H1 (cell line): Measurements from ENCODE around the gene MAP1B. TPM values are rescaled to one million over a fixed set of nuclear protein-coding genes. Genes with fewer than 3 reads are reported as not detected.

Source experiments
- CTCF ChIA-PET: fragments of 300-600 bp; sonication (Branson Sonifier 250); formaldehyde crosslinking; loops from one replicate; lab custom pipeline; 2021; ENCODE audit not compliant: partially characterized antibody; lab: Charles Lee
- POLR2A ChIA-PET: fragments of 300-600 bp; sonication (Branson Sonifier 250); formaldehyde crosslinking; loops from one replicate; lab custom pipeline; 2021; ENCODE audit warnings: inconsistent platforms; ENCODE audit not compliant: partially characterized antibody; lab: Charles Lee
- DNase-seq, 2 experiments: peaks; one replicate each; pipeline versions ENCODE4 v3.0.0 to v3.0.0-alpha.2; 2010 to 2022; ENCODE audit warnings: low spot score in 2 of 2, low read depth in 1 of 2, mixed read lengths in 1 of 2
- FAIRE-seq: peaks from 2 replicates; lab custom pipeline; 2011; peaks lifted over from hg19 to GRCh38; lab: Jason Lieb, UNC
- H2AFZ ChIP-seq: 2 replicates; pipeline ENCODE4 v1.8.1; 2012; ENCODE audit warnings: low read length, inconsistent platforms
- H2AK5ac ChIP-seq: 2 replicates; pipeline ENCODE4 v1.6.1; 2013; ENCODE audit warnings: low read depth, low read length
- H2BK120ac ChIP-seq: replicated peaks from 2 replicates; pipeline ENCODE3; 2013; ENCODE audit warnings: low read depth, low read length, inconsistent platforms
- H2BK12ac ChIP-seq: 2 replicates; pipeline ENCODE4 v1.6.1; 2013; ENCODE audit warnings: low read depth, low read length
- H2BK15ac ChIP-seq: 2 replicates; pipeline ENCODE4 v1.6.1; 2013; ENCODE audit warnings: low read length
- H2BK20ac ChIP-seq: 2 replicates; pipeline ENCODE4 v1.6.1; 2013; ENCODE audit warnings: low read length
- H2BK5ac ChIP-seq: 2 replicates; pipeline ENCODE4 v1.6.1; 2013; ENCODE audit warnings: low read depth, low read length
- H3K14ac ChIP-seq: 2 replicates; pipeline ENCODE4 v1.6.1; 2013; ENCODE audit warnings: inconsistent platforms; ENCODE audit not compliant: insufficient read length
- H3K18ac ChIP-seq: 2 replicates; pipeline ENCODE4 v1.6.1; 2013; ENCODE audit warnings: low read length; ENCODE audit errors: extremely low read depth
- H3K23ac ChIP-seq: 2 replicates; pipeline ENCODE4 v1.6.1; 2013; ENCODE audit warnings: inconsistent platforms; ENCODE audit not compliant: insufficient read length
- H3K23me2 ChIP-seq: 2 replicates; pipeline ENCODE4 v1.6.1; 2013; ENCODE audit warnings: low read depth, low read length
- H3K27ac ChIP-seq: 2 replicates; pipeline ENCODE4 v1.6.1; 2011; ENCODE audit warnings: low read depth, low read length, inconsistent platforms
- H3K27me3 ChIP-seq, 4 experiments: replicated peaks in 1 of 4; 1 replicate in 1 of 4; 2 replicates in 3 of 4; pipeline versions ENCODE4 v1.6.1 to v1.8.1; 2011 to 2013; ENCODE audit warnings: low read length in 3 of 4, mild to moderate bottlenecking in 3 of 4, inconsistent platforms in 2 of 4, mixed read lengths in 2 of 4, moderate library complexity in 1 of 4; ENCODE audit not compliant: control insufficient read depth in 3 of 4, insufficient read depth in 3 of 4; ENCODE audit errors: extremely low read depth in 1 of 4
- H3K36me3 ChIP-seq, 4 experiments: 2 replicates each; pipeline versions ENCODE4 v1.6.1 to v1.8.1; 2011 to 2013; ENCODE audit warnings: mild to moderate bottlenecking in 4 of 4, low read length in 3 of 4, moderate library complexity in 2 of 4, control low read depth in 1 of 4, inconsistent platforms in 1 of 4; ENCODE audit not compliant: insufficient read depth in 4 of 4, control insufficient read depth in 2 of 4
- H3K4ac ChIP-seq: replicated peaks from 2 replicates; pipeline ENCODE3; 2013; ENCODE audit warnings: low read length, low read depth, mixed read lengths, inconsistent platforms; ENCODE audit not compliant: insufficient read length
- H3K4me1 ChIP-seq, 4 experiments: replicated peaks in 1 of 4; 1 replicate in 1 of 4; 2 replicates in 3 of 4; pipeline versions ENCODE4 v1.6.1 to v1.8.1; 2011 to 2013; ENCODE audit warnings: low read length in 3 of 4, inconsistent platforms in 2 of 4, mixed read lengths in 1 of 4; ENCODE audit not compliant: insufficient read depth in 4 of 4, control insufficient read depth in 3 of 4
- H3K4me2 ChIP-seq, 2 experiments: 2 replicates each; pipeline versions ENCODE4 v1.6.1 to v1.8.1; 2011 to 2013; ENCODE audit warnings: low read depth in 2 of 2, low read length in 2 of 2, control low read depth in 1 of 2, inconsistent platforms in 1 of 2, mild to moderate bottlenecking in 1 of 2; ENCODE audit not compliant: insufficient read depth in 1 of 2
- H3K4me3 ChIP-seq, 4 experiments: fragments of 200-600, 300-600 bp in 1 of 4; sonication (generic), shearing (Covaris generic), sonication (Bioruptor Twin) in 1 of 4; 2 replicates each; pipeline versions ENCODE4 v1.5.1 to v1.8.1; 2011 to 2016; ENCODE audit warnings: low read length in 4 of 4, low read depth in 3 of 4, control low read depth in 2 of 4, inconsistent platforms in 2 of 4, mild to moderate bottlenecking in 2 of 4, mixed read lengths in 1 of 4, moderate library complexity in 1 of 4; ENCODE audit not compliant: insufficient read depth in 2 of 4; ENCODE audit errors: extremely low read depth in 1 of 4
- H3K56ac ChIP-seq: replicated peaks from 2 replicates; pipeline ENCODE3; 2013; ENCODE audit warnings: low read depth, mild to moderate bottlenecking, mixed read lengths, low read length, inconsistent platforms; ENCODE audit not compliant: insufficient read length
- H3K79me1 ChIP-seq: 2 replicates; pipeline ENCODE4 v1.6.1; 2013; ENCODE audit warnings: low read depth, low read length, control low read depth
- H3K79me2 ChIP-seq, 2 experiments: 2 replicates each; pipeline versions ENCODE4 v1.6.1 to v1.8.1; 2012 to 2013; ENCODE audit warnings: low read length in 2 of 2, mild to moderate bottlenecking in 2 of 2, inconsistent platforms in 1 of 2; ENCODE audit not compliant: insufficient read depth in 2 of 2, control insufficient read depth in 1 of 2
- H3K9ac ChIP-seq, 4 experiments: replicated peaks in 1 of 4; 1 replicate in 1 of 4; 2 replicates in 3 of 4; pipeline versions ENCODE4 v1.6.1 to v1.8.1; 2011 to 2013; ENCODE audit warnings: low read depth in 3 of 4, low read length in 3 of 4, control low read depth in 2 of 4, mild to moderate bottlenecking in 2 of 4, moderate library complexity in 2 of 4, inconsistent platforms in 1 of 4; ENCODE audit errors: extremely low read depth in 1 of 4
- H3K9me3 ChIP-seq, 2 experiments: 2 replicates each; pipeline versions ENCODE4 v1.6.1 to v1.8.1; 2012 to 2013; ENCODE audit warnings: mild to moderate bottlenecking in 2 of 2, moderate library complexity in 2 of 2, control low read depth in 1 of 2, inconsistent platforms in 1 of 2, low read depth in 1 of 2, low read length in 1 of 2, mixed read lengths in 1 of 2; ENCODE audit not compliant: insufficient read depth in 2 of 2
- H4K20me1 ChIP-seq, 2 experiments: replicated peaks in 1 of 2; 2 replicates each; pipeline versions ENCODE3 to v1.8.1; 2011 to 2013; ENCODE audit warnings: inconsistent platforms in 2 of 2, low read length in 2 of 2, mild to moderate bottlenecking in 1 of 2; ENCODE audit not compliant: insufficient read depth in 2 of 2, control insufficient read depth in 1 of 2
- H4K5ac ChIP-seq: 2 replicates; pipeline ENCODE4 v1.6.1; 2013; ENCODE audit warnings: low read length, low read depth, mixed read lengths, inconsistent platforms; ENCODE audit not compliant: insufficient read length
- H4K8ac ChIP-seq: 2 replicates; pipeline ENCODE4 v1.8.0; 2013; ENCODE audit warnings: mild to moderate bottlenecking, moderate library complexity, low read length, inconsistent platforms; ENCODE audit not compliant: insufficient read depth; ENCODE audit errors: extremely low read depth
- H4K91ac ChIP-seq: replicated peaks from 2 replicates; pipeline ENCODE3; 2013; ENCODE audit warnings: low read length, mixed read lengths, inconsistent platforms; ENCODE audit not compliant: insufficient read length
- HDAC2 ChIP-seq, 2 experiments: fragments of 300-600 bp in 1 of 2; sonication (generic) in 1 of 2; IDR thresholded peaks; 2 replicates each; pipeline ENCODE4 v1.6.1; 2011 to 2012; ENCODE audit warnings: low read depth in 2 of 2, low read length in 2 of 2, mild to moderate bottlenecking in 2 of 2, moderate library complexity in 2 of 2, borderline replicate concordance in 1 of 2, inconsistent platforms in 1 of 2
- SAP30 ChIP-seq: fragments of 300-600 bp; sonication (generic); IDR thresholded peaks from 2 replicates; pipeline ENCODE4 v1.7.1; 2012; ENCODE audit warnings: low read length, moderate library complexity, mild to moderate bottlenecking, inconsistent platforms; ENCODE audit not compliant: insufficient read depth, insufficient replicate concordance
- TEAD4 ChIP-seq: IDR thresholded peaks from 2 replicates; pipeline ENCODE4 v1.6.1; 2012; ENCODE audit warnings: low read depth, low read length, inconsistent platforms, mixed read lengths
- ZNF274 ChIP-seq: IDR thresholded peaks from 2 replicates; pipeline ENCODE4 v1.7.0; 2012; ENCODE audit warnings: low read length, borderline replicate concordance; ENCODE audit errors: extremely low read depth
- WGBS, 2 experiments: shearing (Covaris generic) in 1 of 2; methylation state at CpG; one replicate each; pipeline versions ENCODE4 v1.1.6 to v1.1.7; 2013 to 2015; ENCODE audit warnings: low lambda C conversion rate in 2 of 2, mixed read lengths in 2 of 2, inconsistent platforms in 1 of 2, low coverage in 1 of 2, missing lambda C conversion rate in 1 of 2; ENCODE audit not compliant: insufficient replicate concordance in 2 of 2, insufficient coverage in 1 of 2, insufficient read length in 1 of 2; ENCODE audit errors: extremely low coverage in 1 of 2, missing lambda C conversion rate in 1 of 2; 5-methylcytosine and 5-hydroxymethylcytosine counted together
- polyA plus RNA-seq, 7 experiments: library from polyadenylated mRNA; depleted of rRNA in 3 of 7; stranded (reverse) in 5 of 7; unstranded in 2 of 7; fragments of >200 nt in 5 of 7; fragments of 200-250 nt in 2 of 7; gene quantifications; 1 replicate in 5 of 7; 2 replicates in 1 of 7; 4 replicates in 1 of 7; pipeline versions ENCODE4 v1.2.1 to v1.2.3, GENCODE V29; 2011 to 2013; ENCODE audit warnings: missing spikeins in 2 of 7, mixed read lengths in 2 of 7
- total RNA-seq: library from RNA; stranded (reverse); fragmentation: NEBNext Ultra II Directional; extraction: Animal tissue kit (Norgen Biotek cat#: 25700); gene quantifications from 2 replicates; pipeline ENCODE4 v1.2.1, GENCODE V29; 2021
- TF ChIP-seq, protein P1 (sequence below): IDR thresholded peaks from 2 replicates; pipeline ENCODE4 v1.6.1; 2012; ENCODE audit warnings: low read length, inconsistent platforms

The MAP1B gene
- total and polyA plus RNA-seq, 2 of the 8 experiments (the other 6 are each of a cell fraction or from before 2014, with no cell fraction given): 24.5 to 120 TPM

DNA sequence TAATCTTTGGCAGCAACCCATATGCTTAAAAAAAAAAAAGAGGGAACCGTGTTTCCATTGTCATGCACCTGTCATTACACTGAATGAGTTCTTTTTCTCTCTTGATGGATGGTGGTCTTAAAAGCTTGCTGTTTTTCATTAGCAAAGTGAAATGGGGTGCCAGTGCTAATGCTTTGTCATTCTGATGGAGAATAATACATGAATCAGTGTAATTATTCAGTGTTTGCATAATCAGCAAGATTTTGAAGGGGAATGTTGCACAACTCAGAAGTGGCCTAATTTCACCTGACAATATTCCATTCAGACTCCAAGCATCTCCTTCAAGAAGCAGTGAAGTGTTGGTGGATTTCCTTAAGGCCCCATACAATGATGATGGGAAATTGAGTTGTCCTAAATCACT is 38.1 kb downstream of the MAP1B start:
- peaks cover 0 to 17% (median 2%) of the 10 kb centered on the region in 4 experiments; a peak in 3 of 8 replicates for H3K36me3 ChIP-seq
- ChIA-PET CTCF (interaction anchor here (0.6 to 2.8 kb wide), 3 partner anchors 12 to 124 kb away, joined by 3 to 7 read pairs (median 6); no protein-coding TSS in a partner anchor), POLR2A (no interaction called here)
- H3K4me2 ChIP-seq: no peak overlapping the region
- H3K79me2 ChIP-seq: peaks cover 0 to 10% of the 10 kb centered on the region in 2 experiments; a peak in 2 of 4 replicates
- H3K18ac ChIP-seq: no peak overlapping the region
- H4K5ac ChIP-seq: no peak overlapping the region
- no peak overlapping the region for H2BK12ac ChIP-seq
- H2BK15ac ChIP-seq: no peak overlapping the region
- FAIRE-seq (no peak), DNase-seq (no peak)
- H2BK5ac ChIP-seq: no peak overlapping the region
- H3K9ac ChIP-seq: no peak overlapping the region
- H4K8ac ChIP-seq: no peak overlapping the region
- no peak overlapping the region for H2BK20ac ChIP-seq
- H3K23me2 ChIP-seq: no peaks in the 10 kb centered on the region
- TF ChIP-seq TEAD4 (no peak), ZNF274 (no peak), SAP30 (no peak), HDAC2 (IDR thresholded peaks at IDR 0.05; ENCODE audit: borderline replicate concordance in 1 of 2, low read depth in 2 of 2, low read length in 2 of 2) (no peak)
- TF ChIP-seq, protein P1, sequence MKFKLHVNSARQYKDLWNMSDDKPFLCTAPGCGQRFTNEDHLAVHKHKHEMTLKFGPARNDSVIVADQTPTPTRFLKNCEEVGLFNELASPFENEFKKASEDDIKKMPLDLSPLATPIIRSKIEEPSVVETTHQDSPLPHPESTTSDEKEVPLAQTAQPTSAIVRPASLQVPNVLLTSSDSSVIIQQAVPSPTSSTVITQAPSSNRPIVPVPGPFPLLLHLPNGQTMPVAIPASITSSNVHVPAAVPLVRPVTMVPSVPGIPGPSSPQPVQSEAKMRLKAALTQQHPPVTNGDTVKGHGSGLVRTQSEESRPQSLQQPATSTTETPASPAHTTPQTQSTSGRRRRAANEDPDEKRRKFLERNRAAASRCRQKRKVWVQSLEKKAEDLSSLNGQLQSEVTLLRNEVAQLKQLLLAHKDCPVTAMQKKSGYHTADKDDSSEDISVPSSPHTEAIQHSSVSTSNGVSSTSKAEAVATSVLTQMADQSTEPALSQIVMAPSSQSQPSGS: no peak
- H3K9me3 ChIP-seq: no peaks in the 10 kb centered on the region
- 63% methylated on average over 1 of the region's 1 CpG; no CpG with 5 or more reads in 1 of the 2 experiments for WGBS, 2 experiments
- H2BK120ac ChIP-seq: no peak overlapping the region
- H3K79me1 ChIP-seq: no peaks in the 10 kb centered on the region; the same call in none of the 2 replicates
- H3K4ac ChIP-seq: no peak overlapping the region
- no peak overlapping the region for H3K14ac ChIP-seq
- no peak overlapping the region for H4K91ac ChIP-seq
- peaks cover 0 to 1% of the 10 kb centered on the region in 2 experiments for H4K20me1 ChIP-seq
- H3K56ac ChIP-seq: no peak overlapping the region
- peaks cover 2 to 10% (median 5%) of the 10 kb centered on the region in 4 experiments; a peak in 4 of 7 replicates for H3K4me1 ChIP-seq
- no peak overlapping the region for H2AK5ac ChIP-seq
- H3K4me3 ChIP-seq: no peak overlapping the region
- no peak overlapping the region for H3K27ac ChIP-seq
- H2AFZ ChIP-seq: no peak overlapping the region
- no peaks in the 10 kb centered on the region for H3K27me3 ChIP-seq
- no peak overlapping the region for H3K23ac ChIP-seq
